DND-41 (cell line): ENCODE measurements around the gene ERBB4.

ENCODE experiments used
- ATAC-seq: fragments of 200-7000 bp; cut with Tn5 transposase; 3 replicates; pipeline ENCODE4 v1.9.1; 2021; ENCODE audit warnings: low read depth; ENCODE audit not compliant: insufficient read depth
- DNase-seq: peaks from one replicate; pipeline ENCODE4 v3.0.0-alpha.2; 2020
- H2AFZ ChIP-seq: 2 replicates; pipeline ENCODE4 v1.6.0; 2012; ENCODE audit warnings: low read depth, low read length
- H3K27ac ChIP-seq: 2 replicates; pipeline ENCODE4 v1.5.1; 2012; ENCODE audit warnings: low read length, inconsistent platforms
- H3K27me3 ChIP-seq: fragments of 200-600 bp; sonication (generic); 2 replicates; pipeline ENCODE4 v1.6.0; 2012; ENCODE audit warnings: low read length, mild to moderate bottlenecking, inconsistent platforms; ENCODE audit not compliant: insufficient read depth, poor library complexity
- H3K36me3 ChIP-seq: 2 replicates; pipeline ENCODE4 v1.5.1; 2012; ENCODE audit warnings: low read length, inconsistent platforms; ENCODE audit not compliant: insufficient read depth
- H3K4me1 ChIP-seq: 2 replicates; pipeline ENCODE4 v1.5.1; 2012; ENCODE audit warnings: mild to moderate bottlenecking, low read length; ENCODE audit not compliant: insufficient read depth
- H3K4me2 ChIP-seq: 2 replicates; pipeline ENCODE4 v1.6.0; 2012; ENCODE audit warnings: mild to moderate bottlenecking, moderate library complexity, low read length, inconsistent platforms; ENCODE audit not compliant: insufficient read depth
- H3K4me3 ChIP-seq, 2 experiments: fragments of 200-600 bp in 1 of 2; shearing (Covaris generic) in 1 of 2; 2 replicates each; pipeline ENCODE4 v1.5.1; 2012 to 2016; ENCODE audit warnings: inconsistent platforms in 2 of 2, low read length in 2 of 2, mild to moderate bottlenecking in 2 of 2, low read depth in 1 of 2, moderate library complexity in 1 of 2
- H3K79me2 ChIP-seq: 2 replicates; pipeline ENCODE4 v1.6.0; 2012; ENCODE audit warnings: low read length, inconsistent platforms; ENCODE audit not compliant: insufficient read depth
- H3K9ac ChIP-seq: 2 replicates; pipeline ENCODE4 v1.6.0; 2012; ENCODE audit warnings: low read depth, mild to moderate bottlenecking, inconsistent platforms, low read length, moderate library complexity
- H3K9me3 ChIP-seq: 2 replicates; pipeline ENCODE4 v1.5.1; 2012; ENCODE audit warnings: low read length, moderate library complexity, mild to moderate bottlenecking, inconsistent platforms; ENCODE audit not compliant: insufficient read depth, severe bottlenecking
- H4K20me1 ChIP-seq: 2 replicates; pipeline ENCODE4 v1.6.0; 2012; ENCODE audit warnings: low read length; ENCODE audit not compliant: insufficient read depth
- EZH2 ChIP-seq: IDR thresholded peaks from 3 replicates; pipeline ENCODE4 v1.6.1; 2012; ENCODE audit warnings: borderline replicate concordance, low read depth, mild to moderate bottlenecking, moderate library complexity, low read length, inconsistent platforms; ENCODE audit not compliant: severe bottlenecking
- TF ChIP-seq, protein P1 (sequence below): IDR thresholded peaks from 2 replicates; pipeline ENCODE4 v1.5.1; 2012; ENCODE audit warnings: borderline replicate concordance, low read length, moderate library complexity, mild to moderate bottlenecking; ENCODE audit not compliant: poor library complexity, severe bottlenecking; ENCODE audit errors: extremely low read depth

Gene ERBB4

DNA sequence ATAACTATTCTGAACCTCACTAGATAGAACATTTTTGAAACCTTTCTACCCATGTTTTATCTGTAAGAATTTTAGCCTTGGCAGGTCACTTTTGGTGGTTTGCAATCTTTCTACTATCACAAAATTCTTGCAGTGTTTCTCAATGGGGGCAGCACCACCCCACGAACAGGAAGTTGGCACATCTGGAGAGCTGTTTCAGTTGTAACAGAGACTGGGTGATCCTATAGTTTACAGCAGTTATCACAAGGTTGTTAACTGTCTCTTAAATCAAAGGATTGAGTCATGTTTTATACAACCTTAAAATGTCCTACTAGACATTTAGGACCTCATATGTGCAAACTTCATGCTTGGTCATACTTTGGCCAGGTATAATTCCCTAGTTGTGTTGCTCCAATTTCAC lies 829.2 kb downstream of the ERBB4 start:
- Histone ChIP-seq H3K9me3 (no peaks in the 10 kb centered on the region), H3K4me3 (no peak overlapping the region; a peak in 1 of 4 replicates), H3K27me3 (no peaks in the 10 kb centered on the region), H3K79me2 (no peaks in the 10 kb centered on the region), H3K4me2 (peak overlapping the region; percentile 44), H3K36me3 (no peaks in the 10 kb centered on the region), H4K20me1 (no peaks in the 10 kb centered on the region), H3K9ac (peak overlapping the region; percentile 47; the same call in 1 of the 2 replicates), H3K27ac (peak overlapping the region; percentile 98), H3K4me1 (peaks cover 23% of the 10 kb centered on the region), H2AFZ (peak overlapping the region; percentile 77)
- TF ChIP-seq, protein P1, sequence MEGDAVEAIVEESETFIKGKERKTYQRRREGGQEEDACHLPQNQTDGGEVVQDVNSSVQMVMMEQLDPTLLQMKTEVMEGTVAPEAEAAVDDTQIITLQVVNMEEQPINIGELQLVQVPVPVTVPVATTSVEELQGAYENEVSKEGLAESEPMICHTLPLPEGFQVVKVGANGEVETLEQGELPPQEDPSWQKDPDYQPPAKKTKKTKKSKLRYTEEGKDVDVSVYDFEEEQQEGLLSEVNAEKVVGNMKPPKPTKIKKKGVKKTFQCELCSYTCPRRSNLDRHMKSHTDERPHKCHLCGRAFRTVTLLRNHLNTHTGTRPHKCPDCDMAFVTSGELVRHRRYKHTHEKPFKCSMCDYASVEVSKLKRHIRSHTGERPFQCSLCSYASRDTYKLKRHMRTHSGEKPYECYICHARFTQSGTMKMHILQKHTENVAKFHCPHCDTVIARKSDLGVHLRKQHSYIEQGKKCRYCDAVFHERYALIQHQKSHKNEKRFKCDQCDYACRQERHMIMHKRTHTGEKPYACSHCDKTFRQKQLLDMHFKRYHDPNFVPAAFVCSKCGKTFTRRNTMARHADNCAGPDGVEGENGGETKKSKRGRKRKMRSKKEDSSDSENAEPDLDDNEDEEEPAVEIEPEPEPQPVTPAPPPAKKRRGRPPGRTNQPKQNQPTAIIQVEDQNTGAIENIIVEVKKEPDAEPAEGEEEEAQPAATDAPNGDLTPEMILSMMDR = peak; percentile 30
- no peak for TF ChIP-seq EZH2
- DNase-seq (peak; percentile 67), ATAC-seq (peak; percentile 98)

DNA sequence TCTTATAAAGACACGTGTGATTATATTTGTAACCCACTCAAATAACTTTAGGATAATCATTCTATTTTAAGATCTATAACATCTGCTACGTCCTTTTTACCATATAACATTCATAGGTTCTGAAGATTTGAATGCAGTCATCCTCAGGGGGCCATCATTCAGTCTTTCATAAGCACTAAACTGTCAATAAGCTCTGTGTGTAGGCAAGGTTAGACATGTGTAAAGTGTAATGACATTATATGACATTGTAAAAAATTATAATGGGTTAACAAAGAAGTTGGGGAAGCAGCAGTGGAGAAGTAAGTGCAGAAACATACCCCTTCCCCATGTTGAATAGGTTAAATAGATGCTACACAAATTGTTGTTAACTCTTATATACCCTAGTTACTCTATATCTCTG lies 845.9 kb downstream of the ERBB4 start:
- no peaks in the 10 kb centered on the region for H4K20me1 ChIP-seq
- no peak for TF ChIP-seq EZH2
- TF ChIP-seq, protein P1 = no peak
- no peak overlapping the region for H2AFZ ChIP-seq
- H3K9ac ChIP-seq = no peak overlapping the region
- H3K27me3 ChIP-seq = no peaks in the 10 kb centered on the region
- H3K9me3 ChIP-seq = no peaks in the 10 kb centered on the region
- H3K27ac ChIP-seq = no peak overlapping the region
- DNase-seq (no peak), ATAC-seq (no peak)
- H3K36me3 ChIP-seq = no peaks in the 10 kb centered on the region
- no peaks in the 10 kb centered on the region for H3K79me2 ChIP-seq
- H3K4me1 ChIP-seq = no peaks in the 10 kb centered on the region
- no peak overlapping the region for H3K4me3 ChIP-seq
- no peak overlapping the region for H3K4me2 ChIP-seq

DNA sequence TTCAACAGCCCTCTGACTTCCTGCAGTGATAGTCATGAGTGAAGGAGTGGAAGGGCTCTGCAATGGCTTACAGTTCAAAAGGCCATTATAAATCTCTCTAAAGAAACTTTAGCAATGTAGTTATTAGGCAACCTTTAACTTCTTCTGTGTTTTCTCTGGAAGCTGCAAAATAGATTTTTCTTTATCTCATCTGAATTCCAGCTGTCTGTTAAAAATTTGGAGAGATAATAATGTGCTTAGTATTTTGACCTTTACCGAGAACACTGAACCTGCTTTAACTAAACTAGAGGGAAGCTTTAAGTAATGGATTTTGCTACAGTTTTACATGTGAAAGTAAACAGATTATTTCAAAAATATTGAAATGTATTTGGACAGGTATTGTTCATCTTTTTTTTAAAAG lies 847.9 kb downstream of the ERBB4 start:
- no peak overlapping the region for H3K9ac ChIP-seq
- H3K27ac ChIP-seq = no peak overlapping the region
- ATAC-seq = no peak
- no peaks in the 10 kb centered on the region for H3K4me1 ChIP-seq
- H3K4me3 ChIP-seq = no peak overlapping the region
- no peak overlapping the region for H3K4me2 ChIP-seq
- H3K36me3 ChIP-seq = no peaks in the 10 kb centered on the region
- H4K20me1 ChIP-seq = no peaks in the 10 kb centered on the region
- TF ChIP-seq, protein P1 = no peak
- TF ChIP-seq EZH2 = no peak
- H3K27me3 ChIP-seq = no peaks in the 10 kb centered on the region
- H3K79me2 ChIP-seq = no peaks in the 10 kb centered on the region
- DNase-seq = no peak
- no peak overlapping the region for H2AFZ ChIP-seq
- no peaks in the 10 kb centered on the region for H3K9me3 ChIP-seq

DNA sequence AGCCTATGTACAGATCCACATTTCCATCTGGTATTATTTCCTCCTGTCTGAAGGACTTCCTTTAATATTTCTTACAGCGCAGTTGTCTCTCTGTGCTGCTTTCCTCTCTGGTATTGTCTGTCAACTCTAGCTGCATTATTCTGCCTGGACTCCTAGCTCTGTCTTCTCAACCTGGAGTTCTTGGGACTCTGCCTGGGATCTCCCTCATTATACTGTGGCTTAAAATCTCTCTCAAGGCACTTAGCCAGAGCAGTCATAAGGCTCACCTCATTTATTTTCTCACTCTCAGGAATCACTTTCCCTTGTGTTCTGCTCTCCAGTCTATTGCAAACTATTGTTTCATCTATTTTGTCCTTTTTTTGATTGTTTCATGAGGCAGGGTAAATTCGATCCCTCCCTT lies 850.4 kb downstream of the ERBB4 start:
- Histone ChIP-seq H3K9ac (no peak overlapping the region), H4K20me1 (no peaks in the 10 kb centered on the region), H3K27me3 (no peaks in the 10 kb centered on the region), H2AFZ (no peak overlapping the region), H3K79me2 (no peaks in the 10 kb centered on the region), H3K4me1 (no peaks in the 10 kb centered on the region), H3K9me3 (peaks cover 10% of the 10 kb centered on the region), H3K36me3 (no peaks in the 10 kb centered on the region), H3K27ac (no peak overlapping the region), H3K4me2 (no peak overlapping the region), H3K4me3 (no peak overlapping the region)
- DNase-seq (no peak), ATAC-seq (no peak)
- TF ChIP-seq, protein P1 = no peak
- no peak for TF ChIP-seq EZH2
